ENCODE results near the gene LSG1.

GRCh38 chr3:194683380-194683779 is 11.4 kb upstream of the LSG1 start:
- TF ChIP-seq CTCF (conservative IDR thresholded peaks at IDR 0.05; ENCODE audit: low read depth, low read length) (no peak), EZH2 (IDR thresholded peaks at IDR 0.05; ENCODE audit: borderline replicate concordance, low read depth, low read length, poor library complexity, severe bottlenecking) (no peak)
